Caco-2 (cell line): ENCODE data around the gene PADI6. TPM values are rescaled to one million over a fixed set of nuclear protein-coding genes. Genes with fewer than 3 reads are reported as not detected.

ENCODE experiments used
- BruUV-seq: library from RNA; stranded (reverse); fragments of 400-500 nt; replicated peaks from 2 replicates; lab custom pipeline; 2021; lab: Mats Ljungman, UMichigan
- CTCF ChIA-PET: fragments of 300-600 bp; sonication (Branson Sonifier 250); formaldehyde crosslinking; loops from one replicate; lab custom pipeline; 2022; ENCODE audit warnings: antibody characterized with exemption; lab: Charles Lee
- POLR2A ChIA-PET: fragments of 300-600 bp; sonication (Branson Sonifier 250); formaldehyde crosslinking; loops from one replicate; lab custom pipeline; 2022; ENCODE audit warnings: antibody characterized with exemption; lab: Charles Lee
- DNase-seq, 2 experiments: peaks; one replicate each; pipeline versions ENCODE4 v3.0.0 to v3.0.0-alpha.2; 2020 to 2022
- H3K27me3 ChIP-seq: replicated peaks from 2 replicates; pipeline ENCODE4 v1.6.0; 2011; ENCODE audit warnings: low read length; ENCODE audit not compliant: control insufficient read depth, insufficient read depth
- H3K36me3 ChIP-seq: 2 replicates; pipeline ENCODE4 v1.5.1; 2011; ENCODE audit warnings: low read length; ENCODE audit not compliant: control insufficient read depth, insufficient read depth
- H3K4me1 ChIP-seq: fragments of 250-450 bp; sonication (Bioruptor Pico); 2 replicates; pipeline ENCODE4 v1.5.1; 2020; ENCODE audit warnings: mild to moderate bottlenecking
- H3K4me3 ChIP-seq: 2 replicates; pipeline ENCODE4 v1.5.1; 2011; ENCODE audit warnings: low read depth, mild to moderate bottlenecking, control low read depth, low read length
- H3K9me3 ChIP-seq: fragments of 250-450 bp; sonication (Bioruptor Pico); 2 replicates; pipeline ENCODE4 v1.5.1; 2020; ENCODE audit warnings: mild to moderate bottlenecking, moderate library complexity
- H3K27ac Mint-ChIP-seq: one replicate; pipeline ENCODE4 v1.8.0; 2022; ENCODE audit warnings: mixed read lengths; ENCODE audit not compliant: unreplicated experiment
- H3K27me3 Mint-ChIP-seq: one replicate; pipeline ENCODE4 v1.8.0; 2022; ENCODE audit warnings: mixed read lengths; ENCODE audit not compliant: insufficient read depth, unreplicated experiment
- H3K36me3 Mint-ChIP-seq: one replicate; pipeline ENCODE4 v1.8.0; 2022; ENCODE audit warnings: mild to moderate bottlenecking, mixed read lengths; ENCODE audit not compliant: insufficient read depth, unreplicated experiment
- H3K4me1 Mint-ChIP-seq: one replicate; pipeline ENCODE4 v1.8.0; 2022; ENCODE audit warnings: low read depth, mixed read lengths; ENCODE audit not compliant: unreplicated experiment
- H3K4me3 Mint-ChIP-seq: one replicate; pipeline ENCODE4 v1.8.0; 2022; ENCODE audit warnings: mild to moderate bottlenecking, moderate library complexity, mixed read lengths; ENCODE audit not compliant: unreplicated experiment
- H3K9me3 Mint-ChIP-seq: one replicate; pipeline ENCODE4 v1.8.0; 2022; ENCODE audit warnings: mixed read lengths; ENCODE audit not compliant: unreplicated experiment
- intact Hi-C: fragments of 100-400 bp; cut with micrococcal nuclease; formaldehyde crosslinking; loops from one replicate; pipeline ENCODE4 v1.10.0; 2022; ENCODE audit not compliant: unreplicated experiment
- total RNA-seq: library from RNA; stranded (reverse); gene quantifications from 2 replicates; pipeline ENCODE4 v1.2.3, GENCODE V29; 2022
- TF ChIP-seq, protein P1 (sequence below), 2 experiments: fragments of 200-600 bp in 1 of 2; IDR thresholded peaks; 1 replicate in 1 of 2; 2 replicates in 1 of 2; pipeline versions ENCODE4 v1.5.1 to v1.8.0; 2011 to 2022; ENCODE audit warnings: antibody characterized with exemption in 1 of 2, control low read depth in 1 of 2, inconsistent platforms in 1 of 2, low read depth in 1 of 2, low read length in 1 of 2, mild to moderate bottlenecking in 1 of 2, moderate library complexity in 1 of 2; ENCODE audit not compliant: insufficient read depth in 1 of 2, severe bottlenecking in 1 of 2, unreplicated experiment in 1 of 2

PADI6 gene
- total RNA-seq, 1 experiment from 2014 or later, result not detected

DNA sequence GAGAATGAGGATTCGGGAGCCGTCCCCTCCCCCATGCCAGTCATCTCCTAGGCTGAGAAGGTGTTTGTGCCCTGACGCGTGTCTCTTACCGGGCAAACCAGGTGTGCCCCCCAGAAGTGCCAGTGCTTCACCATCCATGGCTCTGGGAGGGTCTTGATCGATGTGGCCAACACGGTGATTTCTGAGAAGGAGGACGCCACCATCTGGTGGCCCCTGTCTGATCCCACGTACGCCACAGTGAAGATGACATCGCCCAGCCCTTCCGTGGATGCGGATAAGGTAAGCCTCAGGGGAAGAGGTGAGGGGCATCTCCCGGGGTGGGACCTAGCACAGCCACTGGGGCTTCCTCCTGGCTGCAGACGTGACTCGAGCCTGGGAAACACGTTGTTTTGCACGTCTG, 959 bp downstream of the PADI6 start:
- POLR2A ChIA-PET, result no interaction called here
- Mint-ChIP-seq H3K36me3 (peaks cover 5% of the 10 kb centered on the region), H3K27me3 (peaks cover 7% of the 10 kb centered on the region), H3K4me3 (no peak overlapping the region), H3K9me3 (no peaks in the 10 kb centered on the region), H3K27ac (no peak overlapping the region), H3K4me1 (no peaks in the 10 kb centered on the region)
- Histone ChIP-seq H3K27me3 (no peaks in the 10 kb centered on the region), H3K4me3 (no peak overlapping the region), H3K36me3 (no peaks in the 10 kb centered on the region), H3K4me1 (no peaks in the 10 kb centered on the region), H3K9me3 (no peaks in the 10 kb centered on the region)
- TF ChIP-seq, protein P1, sequence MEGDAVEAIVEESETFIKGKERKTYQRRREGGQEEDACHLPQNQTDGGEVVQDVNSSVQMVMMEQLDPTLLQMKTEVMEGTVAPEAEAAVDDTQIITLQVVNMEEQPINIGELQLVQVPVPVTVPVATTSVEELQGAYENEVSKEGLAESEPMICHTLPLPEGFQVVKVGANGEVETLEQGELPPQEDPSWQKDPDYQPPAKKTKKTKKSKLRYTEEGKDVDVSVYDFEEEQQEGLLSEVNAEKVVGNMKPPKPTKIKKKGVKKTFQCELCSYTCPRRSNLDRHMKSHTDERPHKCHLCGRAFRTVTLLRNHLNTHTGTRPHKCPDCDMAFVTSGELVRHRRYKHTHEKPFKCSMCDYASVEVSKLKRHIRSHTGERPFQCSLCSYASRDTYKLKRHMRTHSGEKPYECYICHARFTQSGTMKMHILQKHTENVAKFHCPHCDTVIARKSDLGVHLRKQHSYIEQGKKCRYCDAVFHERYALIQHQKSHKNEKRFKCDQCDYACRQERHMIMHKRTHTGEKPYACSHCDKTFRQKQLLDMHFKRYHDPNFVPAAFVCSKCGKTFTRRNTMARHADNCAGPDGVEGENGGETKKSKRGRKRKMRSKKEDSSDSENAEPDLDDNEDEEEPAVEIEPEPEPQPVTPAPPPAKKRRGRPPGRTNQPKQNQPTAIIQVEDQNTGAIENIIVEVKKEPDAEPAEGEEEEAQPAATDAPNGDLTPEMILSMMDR (IDR thresholded peaks at IDR 0.05; ENCODE audit: insufficient read depth in 1 of 2, low read depth in 1 of 2, low read length in 1 of 2, severe bottlenecking in 1 of 2, unreplicated experiment in 1 of 2), result no peak
- DNase-seq, result no peak
- no TSS peak for BruUV-seq
- CTCF ChIA-PET, result no interaction called here
- intact Hi-C loops, result no loop called here

DNA sequence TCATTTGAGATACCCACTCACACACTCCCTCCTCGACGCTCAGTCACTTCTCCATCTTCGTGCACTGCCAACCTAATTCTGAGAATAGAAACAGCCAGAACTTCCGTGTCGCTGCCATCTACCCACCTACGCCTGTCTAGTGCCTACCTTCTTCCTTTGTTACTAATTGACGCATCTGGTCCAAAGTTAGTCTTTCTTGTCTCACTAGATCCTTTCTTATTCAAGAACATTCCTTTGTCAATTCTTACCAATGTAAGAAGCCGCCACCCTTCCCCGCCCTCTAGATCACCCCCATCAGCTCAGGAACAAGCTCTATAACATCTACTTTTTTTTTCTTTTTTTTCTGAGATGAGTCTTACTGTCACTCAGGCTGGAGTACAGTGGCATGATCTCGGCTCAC, 3.7 kb downstream of the PADI6 start:
- Mint-ChIP-seq H3K27me3 (peaks cover 4% of the 10 kb centered on the region), H3K27ac (no peak overlapping the region), H3K36me3 (peaks cover 5% of the 10 kb centered on the region), H3K9me3 (no peaks in the 10 kb centered on the region), H3K4me3 (no peak overlapping the region), H3K4me1 (no peaks in the 10 kb centered on the region)
- TF ChIP-seq, protein P1 (IDR thresholded peaks at IDR 0.05; ENCODE audit: insufficient read depth in 1 of 2, low read depth in 1 of 2, low read length in 1 of 2, severe bottlenecking in 1 of 2, unreplicated experiment in 1 of 2), result no peak
- POLR2A ChIA-PET, result no interaction called here
- no peaks in the 10 kb centered on the region for H3K4me1 ChIP-seq
- intact Hi-C loops, result no loop called here
- no peak for DNase-seq
- CTCF ChIA-PET, result no interaction called here
- no peak overlapping the region for H3K4me3 ChIP-seq
- H3K9me3 ChIP-seq, result no peaks in the 10 kb centered on the region
- H3K36me3 ChIP-seq, result no peaks in the 10 kb centered on the region
- BruUV-seq, result no TSS peak
- no peaks in the 10 kb centered on the region for H3K27me3 ChIP-seq

DNA sequence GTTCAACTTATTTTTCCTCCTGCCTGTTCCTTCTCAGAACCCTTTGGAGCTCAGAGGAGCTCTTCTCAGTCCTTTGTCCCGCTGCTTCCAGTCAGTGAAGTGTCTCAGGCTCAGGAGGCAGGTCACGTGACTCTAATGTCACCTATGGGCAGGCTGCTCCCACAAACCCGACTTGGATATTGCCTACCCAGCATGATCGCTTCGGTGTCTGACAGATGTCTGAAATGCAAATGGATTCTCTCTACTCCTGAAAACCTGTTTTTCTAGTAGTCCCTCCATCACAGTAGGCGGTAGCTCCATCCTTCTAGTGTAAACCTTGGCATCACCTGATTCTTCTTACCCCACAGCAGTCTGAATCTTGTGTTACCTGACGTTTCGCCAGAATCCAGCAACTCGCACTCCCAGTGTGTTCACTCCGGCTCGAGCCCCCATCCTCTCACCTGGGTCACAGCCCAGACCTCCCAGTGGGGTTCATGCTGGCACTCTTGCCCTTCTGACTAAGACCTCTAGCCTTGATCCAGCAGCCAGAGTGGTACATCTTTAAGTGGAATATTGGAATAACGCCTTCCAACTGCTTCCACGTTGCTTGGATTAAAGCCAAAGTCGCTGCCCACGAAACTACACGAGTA, 5.4 kb downstream of the PADI6 start:
- TF ChIP-seq, protein P1 (IDR thresholded peaks at IDR 0.05; ENCODE audit: insufficient read depth in 1 of 2, low read depth in 1 of 2, low read length in 1 of 2, severe bottlenecking in 1 of 2, unreplicated experiment in 1 of 2), result no peak
- Histone ChIP-seq H3K4me1 (no peaks in the 10 kb centered on the region), H3K36me3 (no peaks in the 10 kb centered on the region), H3K4me3 (no peak overlapping the region), H3K9me3 (no peaks in the 10 kb centered on the region), H3K27me3 (no peaks in the 10 kb centered on the region)
- peak; percentile 6 to 39 for DNase-seq
- H3K36me3 Mint-ChIP-seq, result peaks cover 5% of the 10 kb centered on the region
- no peaks in the 10 kb centered on the region for H3K9me3 Mint-ChIP-seq
- CTCF ChIA-PET, result no interaction called here
- intact Hi-C loops, result no loop called here
- POLR2A ChIA-PET, result no interaction called here
- no TSS peak for BruUV-seq
- peaks cover 4% of the 10 kb centered on the region for H3K27me3 Mint-ChIP-seq
- H3K4me1 Mint-ChIP-seq, result no peaks in the 10 kb centered on the region
- H3K4me3 Mint-ChIP-seq, result no peak overlapping the region
- no peak overlapping the region for H3K27ac Mint-ChIP-seq
